Aorta (tissue), 5 donors: ENCODE results near the gene TBCK. TPM values are rescaled to one million over a fixed set of nuclear protein-coding genes. Genes with fewer than 3 reads are reported as not detected.

Source experiments
- ATAC-seq: fragments of 200-7000 bp; cut with Tn5 transposase; one replicate; pipeline ENCODE4 v1.9.1; 2022; ENCODE audit warnings: moderate library complexity; ENCODE audit not compliant: low FRiP score
- DNase-seq, 2 donors: peaks; one replicate each; pipeline ENCODE4 v3.0.0-alpha.2; 2020
- H3K27ac ChIP-seq, 2 donors: one replicate each; pipeline ENCODE4 v1.5.1; 2013; ENCODE audit warnings: low read length in 2 of 2, mild to moderate bottlenecking in 2 of 2, moderate library complexity in 2 of 2, control low read depth in 1 of 2, inconsistent platforms in 1 of 2, low read depth in 1 of 2
- H3K27me3 ChIP-seq, 2 donors: one replicate each; pipeline ENCODE4 v1.6.1; 2013; ENCODE audit warnings: control low read depth in 1 of 2, low read length in 1 of 2, mild to moderate bottlenecking in 1 of 2, moderate library complexity in 1 of 2; ENCODE audit not compliant: insufficient read depth in 2 of 2, control insufficient read depth in 1 of 2
- H3K36me3 ChIP-seq, 2 donors: one replicate each; pipeline ENCODE4 v1.6.1; 2013; ENCODE audit warnings: control low read depth in 1 of 2, low read length in 1 of 2, mild to moderate bottlenecking in 1 of 2; ENCODE audit not compliant: insufficient read depth in 2 of 2, control insufficient read depth in 1 of 2
- H3K4me1 ChIP-seq, 2 donors: one replicate each; pipeline ENCODE4 v1.6.1; 2013; ENCODE audit warnings: low read length in 2 of 2, control low read depth in 1 of 2, mild to moderate bottlenecking in 1 of 2, moderate library complexity in 1 of 2; ENCODE audit not compliant: insufficient read depth in 2 of 2, control insufficient read depth in 1 of 2
- H3K4me3 ChIP-seq, 2 donors: one replicate each; pipeline ENCODE4 v1.5.1; 2013; ENCODE audit warnings: low read length in 2 of 2, control low read depth in 1 of 2, mild to moderate bottlenecking in 1 of 2
- H3K9me3 ChIP-seq: one replicate; pipeline ENCODE4 v1.6.1; 2013; ENCODE audit warnings: mild to moderate bottlenecking, low read length; ENCODE audit not compliant: control insufficient read depth
- WGBS, 2 donors: extraction: QIAGEN DNeasy Blood & Tissue Kit; methylation state at CpG; one replicate each; pipeline ENCODE4 v1.1.7; 2013; 5-methylcytosine and 5-hydroxymethylcytosine counted together
- intact Hi-C, 2 donors: fragments of 100-400 bp; cut with DNase I; formaldehyde crosslinking; loops; one replicate each; pipeline versions ENCODE4 v1.14.2 to v1.15.0; 2022
- polyA plus RNA-seq, 2 donors: library from polyadenylated mRNA; stranded (reverse); fragments of 200-250 nt; gene quantifications; one replicate each; pipeline ENCODE4 v1.2.3, GENCODE V29; 2013
- total RNA-seq, 2 donors: library from RNA; stranded (reverse); fragmentation: NEBNext Ultra II Directional; extraction: Animal tissue kit (Norgen Biotek cat#: 25700); gene quantifications; one replicate each; pipeline ENCODE4 v1.2.1, GENCODE V29; 2021
- donor health status: healthy with polysubstance abuse.
- donor health status: Bipolar disorder and iron deficiency.
- donor health status: DM: no; HTN: no; CAD: no.
- donor health status: DM: no; HTN: no; CAD: no.
- donor health status: DM: yes; HTN: yes; CAD: no.

The TBCK gene
- total and polyA plus RNA-seq, 4 donors = 8.3 to 64.1 (median 31.1) TPM

DNA sequence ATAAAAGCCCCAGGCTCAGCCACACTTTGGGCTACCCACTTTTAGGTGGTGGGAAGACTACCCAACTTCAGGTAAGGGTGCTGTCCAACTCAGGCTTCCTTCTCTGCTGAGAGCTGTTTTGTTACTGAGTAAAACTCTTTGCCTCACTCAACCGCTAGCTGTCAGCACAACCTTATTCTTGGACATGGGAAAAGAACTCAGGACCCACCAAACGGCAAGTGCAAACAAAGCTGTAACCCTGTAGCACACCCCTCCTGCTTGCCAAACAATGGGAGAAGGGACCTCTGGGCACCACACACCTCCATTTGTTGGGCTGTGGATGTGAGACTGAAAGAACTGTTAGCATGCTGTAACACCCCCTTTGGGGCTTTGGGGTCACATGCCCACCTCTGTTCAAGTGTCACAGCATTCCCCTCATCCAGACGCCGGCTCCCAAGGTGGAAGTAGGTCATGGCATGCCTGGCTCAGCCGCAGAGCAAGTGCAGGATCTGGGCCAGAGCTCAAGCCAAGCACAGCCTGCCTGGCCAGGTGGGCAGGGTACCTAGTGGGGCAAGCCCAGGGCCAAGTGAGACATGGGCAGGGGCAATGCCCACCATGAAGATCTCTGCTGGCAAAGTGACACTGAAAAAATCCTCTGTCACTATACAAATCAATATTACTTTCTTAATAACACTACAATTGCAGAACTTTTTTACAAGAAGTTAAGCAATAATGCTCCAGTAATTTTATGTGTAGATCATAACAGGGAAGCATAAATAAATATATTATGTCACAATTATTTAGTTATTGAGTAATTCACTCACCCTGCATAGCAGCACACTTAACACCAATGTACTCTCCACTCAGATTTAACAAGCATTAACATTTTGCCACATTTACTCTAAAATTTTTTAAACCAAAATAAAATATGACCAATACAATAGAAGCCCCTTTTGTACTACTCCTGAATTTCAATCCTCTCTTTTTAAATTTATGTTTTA lies 107.2 kb downstream of the TBCK start:
- H3K27me3 ChIP-seq = no peaks in the 10 kb centered on the region
- peak in 1 of 2 donors; percentile 70 for DNase-seq
- 94 to 97% methylated on average over 5 of the region's 5 CpGs for WGBS, 2 donors
- no peaks in the 10 kb centered on the region for H3K4me1 ChIP-seq
- no peaks in the 10 kb centered on the region for H3K9me3 ChIP-seq
- H3K36me3 ChIP-seq = peaks cover 0 to 2% of the 10 kb centered on the region in 2 donors
- no peak overlapping the region for H3K27ac ChIP-seq
- ATAC-seq = peak; percentile 36
- intact Hi-C loops = loop anchor here in 1 of 2 donors (10.0 kb wide), 2 partner anchors 314 to 494 kb away; partner anchors contain the start of gene NPNT
- no peak overlapping the region for H3K4me3 ChIP-seq

DNA sequence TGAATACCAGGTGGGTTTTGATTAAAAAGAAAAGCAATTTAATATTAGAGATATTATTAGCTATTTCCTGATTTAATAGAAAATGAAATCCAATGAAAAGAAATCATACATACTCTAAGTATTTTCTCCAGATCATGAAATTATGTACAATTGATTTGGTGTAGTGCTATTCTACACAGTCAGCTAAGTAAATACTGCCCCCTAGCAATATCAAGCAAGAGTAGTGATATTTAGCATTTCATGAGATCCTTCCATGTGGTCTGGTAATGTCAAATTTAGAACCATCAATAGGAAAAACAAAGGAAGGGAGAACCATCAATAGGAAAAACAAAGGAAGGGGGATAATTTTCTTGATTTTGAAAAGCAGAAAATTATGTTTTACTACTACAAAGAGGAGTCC lies 114.6 kb downstream of the TBCK start:
- H3K4me1 ChIP-seq = peaks cover 0 to 4% of the 10 kb centered on the region in 2 donors
- intact Hi-C loops = loop anchor here in 1 of 2 donors (10.0 kb wide), 2 partner anchors 307 to 487 kb away; partner anchors contain the start of gene NPNT
- no peak overlapping the region for H3K27ac ChIP-seq
- no peaks in the 10 kb centered on the region for H3K9me3 ChIP-seq
- DNase-seq (no peak), ATAC-seq (no peak)
- H3K36me3 ChIP-seq = no peaks in the 10 kb centered on the region
- H3K27me3 ChIP-seq = no peaks in the 10 kb centered on the region
- no peak overlapping the region for H3K4me3 ChIP-seq

DNA sequence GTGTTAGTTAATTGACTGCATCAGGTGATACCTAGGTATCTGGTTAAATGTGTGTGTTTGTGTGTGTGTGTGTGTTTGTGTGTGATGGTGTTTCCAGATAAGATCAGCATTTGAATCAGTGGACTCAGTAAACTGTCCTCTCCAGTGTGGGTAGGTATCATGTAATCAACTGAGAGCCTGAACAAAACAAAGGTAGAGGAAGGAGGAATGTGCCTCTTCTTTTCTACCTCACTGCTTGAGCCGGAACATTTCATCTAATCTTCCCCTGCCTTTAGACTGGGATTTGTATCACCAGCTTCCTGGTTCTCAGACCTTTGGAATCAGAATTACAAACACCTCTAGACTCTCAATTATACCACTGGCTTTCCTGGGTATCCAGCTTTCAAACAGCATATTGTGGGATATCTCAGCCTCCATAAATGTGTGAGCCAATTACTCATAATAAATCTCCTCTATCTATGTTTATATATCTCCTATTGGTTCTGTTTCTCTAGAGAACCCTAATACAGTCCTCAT lies 120.5 kb downstream of the TBCK start:
- DNase-seq (no peak), ATAC-seq (no peak)
- no peak overlapping the region for H3K4me3 ChIP-seq
- H3K9me3 ChIP-seq = no peaks in the 10 kb centered on the region
- H3K27ac ChIP-seq = no peak overlapping the region
- peaks cover 0 to 2% of the 10 kb centered on the region in 2 donors for H3K36me3 ChIP-seq
- H3K27me3 ChIP-seq = no peaks in the 10 kb centered on the region
- intact Hi-C loops = no loop called here
- WGBS, 2 donors = 100% methylated on average over 1 of the region's 1 CpG
- peaks cover 0 to 4% of the 10 kb centered on the region in 2 donors for H3K4me1 ChIP-seq

GRCh38 chr4:106194801-106195200 lies 121.2 kb downstream of the TBCK start:
- DNase-seq = no peak
- intact Hi-C loops = no loop called here
- no peak for ATAC-seq
- H3K27me3 ChIP-seq = no peaks in the 10 kb centered on the region
- H3K36me3 ChIP-seq = peaks cover 0 to 2% of the 10 kb centered on the region in 2 donors
- H3K27ac ChIP-seq = no peak overlapping the region
- no peaks in the 10 kb centered on the region for H3K9me3 ChIP-seq
- no peak overlapping the region for H3K4me3 ChIP-seq
- H3K4me1 ChIP-seq = peaks cover 0 to 4% of the 10 kb centered on the region in 2 donors
- WGBS, 2 donors = 91 to 93% methylated on average over 1 of the region's 1 CpG

DNA sequence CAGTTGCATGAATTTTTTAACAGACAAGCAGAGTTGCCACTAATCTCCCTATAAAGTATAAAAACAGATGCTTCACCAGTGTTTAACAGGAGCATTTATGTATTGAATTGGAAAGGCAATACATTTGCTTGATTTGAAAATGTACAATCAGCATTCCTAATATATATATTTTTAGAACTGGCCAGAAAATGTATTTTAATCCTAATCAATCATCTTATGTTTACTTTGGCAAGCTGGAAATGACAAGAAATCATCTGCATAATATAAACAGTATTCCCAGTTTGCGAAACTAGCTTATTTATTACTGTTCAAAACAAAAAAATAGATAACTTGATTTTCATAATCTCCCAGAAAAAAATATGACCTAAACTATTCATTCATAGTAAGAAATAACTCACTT lies 123.9 kb downstream of the TBCK start:
- no peak overlapping the region for H3K27ac ChIP-seq
- 44 to 82% methylated on average over 1 of the region's 1 CpG for WGBS, 2 donors
- ATAC-seq (no peak), DNase-seq (no peak)
- H3K9me3 ChIP-seq = no peaks in the 10 kb centered on the region
- peaks cover 0 to 2% of the 10 kb centered on the region in 2 donors for H3K36me3 ChIP-seq
- no peaks in the 10 kb centered on the region for H3K27me3 ChIP-seq
- H3K4me1 ChIP-seq = no peaks in the 10 kb centered on the region
- intact Hi-C loops = no loop called here
- H3K4me3 ChIP-seq = no peak overlapping the region

DNA sequence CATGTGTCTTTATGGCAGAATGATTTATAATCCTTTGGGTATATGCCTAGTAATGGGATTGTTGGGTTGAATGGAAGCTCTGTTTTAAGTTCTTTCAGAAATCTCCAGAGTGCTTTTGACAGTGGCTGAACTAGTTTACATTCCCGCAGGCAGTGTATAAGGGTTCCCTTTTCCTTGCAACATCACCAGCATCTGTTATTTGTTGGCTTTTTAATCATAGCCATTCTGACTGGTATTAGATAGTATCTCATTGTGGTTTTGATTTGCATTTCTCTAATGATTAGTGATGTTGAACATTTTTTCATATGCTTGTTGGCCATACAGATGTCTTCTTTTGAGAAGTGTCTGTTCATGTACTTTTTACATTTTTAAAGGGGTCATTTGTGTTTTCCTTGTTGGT lies 129.8 kb downstream of the TBCK start:
- Histone ChIP-seq H3K36me3 (no peaks in the 10 kb centered on the region), H3K4me3 (no peak overlapping the region), H3K27ac (no peak overlapping the region), H3K4me1 (no peaks in the 10 kb centered on the region), H3K9me3 (no peaks in the 10 kb centered on the region), H3K27me3 (no peaks in the 10 kb centered on the region)
- 97 to 100% methylated on average over 1 of the region's 1 CpG for WGBS, 2 donors
- intact Hi-C loops = no loop called here
- DNase-seq (no peak), ATAC-seq (no peak)

DNA sequence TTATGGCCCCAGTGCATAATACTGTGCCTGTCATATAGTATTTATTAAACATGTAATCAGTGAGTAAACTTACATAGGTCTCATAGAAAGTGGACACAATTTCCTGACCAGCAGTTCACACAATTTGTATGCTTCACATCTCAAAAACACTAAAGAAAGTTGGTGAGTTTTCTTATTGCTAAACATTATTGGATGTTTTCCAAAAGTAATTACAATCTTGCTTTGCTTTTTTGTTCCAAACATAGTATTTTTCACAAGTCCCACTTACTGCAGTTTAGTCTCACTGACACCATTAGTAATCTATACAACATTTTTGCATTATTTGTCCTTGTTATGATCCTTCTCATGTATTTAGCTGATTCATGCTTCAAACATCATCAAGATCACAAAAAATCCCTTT lies 132.5 kb downstream of the TBCK start:
- Histone ChIP-seq H3K4me3 (no peak overlapping the region), H3K27ac (no peak overlapping the region), H3K4me1 (no peaks in the 10 kb centered on the region), H3K9me3 (no peaks in the 10 kb centered on the region), H3K27me3 (no peaks in the 10 kb centered on the region), H3K36me3 (no peaks in the 10 kb centered on the region)
- DNase-seq = no peak
- ATAC-seq = no peak
- intact Hi-C loops = no loop called here

DNA sequence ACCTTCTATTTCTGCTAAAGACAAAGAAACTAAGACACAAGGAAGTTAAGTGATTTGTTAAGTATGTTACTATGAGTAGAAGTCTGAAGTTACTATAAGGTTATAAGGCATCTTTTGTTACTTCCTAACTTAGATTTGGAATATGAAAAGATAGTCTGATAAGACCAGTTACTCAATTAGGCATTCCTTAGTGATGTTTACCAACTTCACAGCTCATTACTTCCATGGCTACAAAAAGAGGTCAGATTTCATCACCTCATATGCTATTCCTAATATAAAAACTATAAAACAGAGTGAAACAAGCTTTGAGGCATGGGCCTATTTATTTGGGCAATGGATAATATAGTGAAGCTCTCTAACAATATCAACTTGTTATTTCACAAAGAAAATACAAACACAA lies 143.1 kb downstream of the TBCK start:
- ATAC-seq (no peak), DNase-seq (no peak)
- H3K27ac ChIP-seq = no peak overlapping the region
- H3K27me3 ChIP-seq = no peaks in the 10 kb centered on the region
- no peaks in the 10 kb centered on the region for H3K9me3 ChIP-seq
- H3K36me3 ChIP-seq = peaks cover 0 to 2% of the 10 kb centered on the region in 2 donors
- H3K4me3 ChIP-seq = no peak overlapping the region
- intact Hi-C loops = no loop called here
- H3K4me1 ChIP-seq = no peaks in the 10 kb centered on the region
